ENCODE results near the gene TMEM185A. TPM values are rescaled to one million over a fixed set of nuclear protein-coding genes. Genes with fewer than 3 reads are reported as not detected.
"Not testable (repeated sequence)": the region's sequence is repeated elsewhere in the genome, so short reads cannot be mapped to it uniquely, and the experiment has no call there.

The TMEM185A gene
- total RNA-seq (2014; rRNA removed; shearing (Covaris generic); ENCODE audit: low replicate concordance): 20.0 and 33.8 TPM in 2 replicates

DNA sequence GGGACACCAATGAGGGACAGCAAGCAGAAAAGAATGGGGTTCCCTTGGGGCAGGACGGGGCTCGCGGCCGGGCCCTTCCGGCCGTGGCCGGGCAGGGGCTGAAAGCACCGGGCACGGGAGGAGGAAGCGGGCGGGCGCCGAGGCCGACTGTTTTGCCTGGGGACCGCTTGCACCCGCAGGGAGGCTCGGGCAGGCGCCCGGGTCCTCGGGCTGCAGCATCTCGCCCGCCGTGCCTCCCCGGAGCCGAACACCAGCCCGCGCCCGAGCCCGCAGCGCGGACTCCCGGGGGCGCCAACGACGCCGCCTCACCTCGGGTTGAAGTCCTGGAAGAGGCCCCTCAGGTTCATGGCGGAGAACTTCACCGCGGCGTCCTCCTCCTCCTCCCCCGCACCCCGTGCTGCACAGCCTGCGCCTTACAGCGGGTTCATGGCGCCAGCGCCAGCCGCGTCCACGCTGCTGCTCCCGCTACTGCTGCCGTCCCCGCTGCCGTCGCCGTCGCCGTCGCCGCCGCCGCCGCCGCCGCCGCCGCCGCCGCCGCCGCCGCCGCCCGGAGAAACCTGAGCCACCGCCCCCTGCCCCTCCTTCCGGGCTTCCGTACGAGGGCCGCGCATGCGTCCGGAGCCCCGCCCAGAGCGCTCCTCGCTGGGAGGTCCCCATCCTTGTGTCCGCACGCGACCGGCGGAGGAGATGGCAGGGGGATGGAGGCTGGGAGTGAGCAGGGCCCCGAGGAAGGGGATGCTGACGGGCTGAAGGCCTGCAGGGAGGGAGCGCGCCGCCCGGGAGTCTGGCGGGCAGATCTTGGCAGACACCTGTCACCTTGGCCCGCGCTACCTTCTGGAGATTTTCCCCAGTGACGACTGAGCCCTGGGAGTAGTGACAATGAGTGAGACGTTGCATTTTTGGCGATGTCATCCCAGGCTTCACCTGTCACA lies at the start of gene TMEM185A:
TMEM185A (minus strand) TSS at position 559 of the 932 bp plus-strand sequence; CDS start at position 347, 212 bp downstream.
- peak; percentile 53 for DNase-seq (ENCODE audit: low read depth)
- in situ Hi-C loops (cut with HindIII; ENCODE audit: low pct_unique_long_range_greater_than_20kb, low sequenced_read_pairs): no loop called here

DNA sequence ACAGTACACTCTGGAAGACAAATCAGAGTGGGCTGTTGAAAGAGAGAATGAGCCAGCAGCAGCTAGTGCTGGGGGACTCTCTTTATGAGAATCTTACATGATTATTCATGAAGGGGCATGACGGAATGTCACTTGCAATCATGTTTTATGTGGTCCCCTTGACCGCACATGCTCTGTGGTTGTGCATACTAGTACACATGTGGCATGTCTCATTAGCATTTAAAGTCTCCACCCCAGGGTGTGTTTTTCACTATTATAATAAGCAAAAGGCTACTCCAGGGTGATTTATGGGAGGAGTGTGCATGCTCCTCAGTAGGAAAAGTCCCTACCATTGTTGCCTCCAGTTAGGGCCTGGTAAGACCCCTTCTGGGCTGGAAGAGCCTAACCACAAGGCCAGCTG lies 49.6 kb upstream of the TMEM185A start:
- in situ Hi-C loops (cut with HindIII; ENCODE audit: low pct_unique_long_range_greater_than_20kb, low sequenced_read_pairs): no loop called here

DNA sequence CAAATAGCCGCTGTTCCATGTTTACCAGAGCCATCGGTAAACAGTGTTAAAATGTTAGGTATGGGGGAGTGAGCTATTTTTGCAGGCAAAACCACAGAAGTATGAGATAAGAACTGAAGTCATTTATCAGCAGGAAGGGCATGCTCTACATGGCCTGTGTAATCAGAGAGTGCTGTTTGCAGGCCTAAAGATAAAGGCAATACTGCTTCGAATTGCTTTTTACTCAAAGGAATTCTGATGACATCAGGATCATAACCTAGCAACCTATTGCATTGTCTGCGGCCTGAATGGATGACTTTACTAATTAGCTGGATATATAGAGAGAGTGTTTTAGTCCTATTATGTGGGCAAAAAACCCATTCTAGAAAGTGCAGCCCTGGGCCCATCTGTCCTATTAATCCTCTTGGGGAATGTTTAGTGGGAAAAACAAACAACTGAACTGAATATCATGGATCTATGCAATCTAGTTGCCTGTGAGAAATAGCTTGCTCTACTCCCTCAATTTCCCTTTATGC lies 47.6 kb upstream of the TMEM185A start:
- DNase-seq (ENCODE audit: low read depth); in situ Hi-C loops (cut with HindIII; ENCODE audit: low pct_unique_long_range_greater_than_20kb, low sequenced_read_pairs): not testable (repeated sequence)

More for the DNA sequence above, 49.6 kb upstream of the TMEM185A start:
- DNase-seq (ENCODE audit: low read depth): no peak

DNA sequence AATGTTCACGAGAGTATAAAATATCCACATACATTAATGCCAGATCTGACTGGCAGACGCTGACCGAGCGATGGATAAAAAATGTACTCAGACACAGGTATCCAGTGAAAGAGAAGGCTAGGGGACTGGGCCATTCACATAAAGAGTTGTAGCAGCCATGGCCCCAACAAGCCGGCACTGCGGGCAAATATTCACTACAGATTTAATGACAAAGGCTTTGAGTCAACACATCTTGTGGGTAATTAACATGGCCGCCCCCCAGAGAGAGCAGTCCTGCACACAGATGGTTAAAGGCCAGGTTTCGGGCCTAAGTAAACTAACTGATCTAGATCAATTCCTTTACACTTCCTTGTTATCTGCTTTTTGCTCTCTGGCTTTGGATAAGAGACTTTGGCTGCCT lies 44.0 kb upstream of the TMEM185A start:
- in situ Hi-C loops (cut with HindIII; ENCODE audit: low pct_unique_long_range_greater_than_20kb, low sequenced_read_pairs); DNase-seq (ENCODE audit: low read depth): not testable (repeated sequence)

DNA sequence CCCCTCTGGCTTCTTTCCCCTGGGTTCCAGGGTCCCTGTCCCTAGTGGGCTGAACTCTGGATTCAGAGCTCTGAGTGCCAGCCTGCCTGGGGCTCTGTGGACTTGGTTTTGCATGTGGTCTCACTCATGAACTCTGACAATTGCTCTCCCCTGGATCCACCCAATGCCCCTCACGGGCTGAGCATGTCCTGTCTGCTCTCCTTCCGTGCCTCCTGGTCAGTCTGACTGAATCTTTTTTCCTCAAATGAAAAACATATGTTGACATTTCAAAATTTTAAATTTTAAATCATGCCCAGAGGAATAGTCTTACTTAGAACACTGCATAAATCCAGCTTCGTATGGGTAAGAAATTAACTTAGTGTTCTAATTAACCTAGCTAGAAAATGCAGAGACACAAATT lies 43.5 kb upstream of the TMEM185A start:
- in situ Hi-C loops (cut with HindIII; ENCODE audit: low pct_unique_long_range_greater_than_20kb, low sequenced_read_pairs); DNase-seq (ENCODE audit: low read depth): not testable (repeated sequence)

DNA sequence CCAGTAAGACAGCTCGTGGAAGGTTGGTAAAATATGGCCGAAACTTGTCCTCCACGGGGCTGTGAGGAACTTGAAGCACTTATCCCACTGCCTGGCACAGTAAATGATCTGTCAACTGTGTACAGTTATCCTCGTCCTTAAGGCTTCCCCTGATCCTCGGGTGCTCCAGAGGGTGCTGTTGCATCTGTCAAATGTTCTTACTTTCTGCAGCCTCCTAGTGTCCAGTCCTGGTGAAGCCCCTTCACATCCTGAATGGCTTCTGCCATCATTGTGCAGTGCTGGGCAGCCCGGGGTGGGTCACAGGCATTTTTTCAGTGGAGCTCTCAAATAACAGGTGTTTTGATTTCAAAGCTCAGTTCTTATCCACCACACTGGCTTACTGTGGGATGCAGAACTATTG lies 29.0 kb upstream of the TMEM185A start:
- in situ Hi-C loops (cut with HindIII; ENCODE audit: low pct_unique_long_range_greater_than_20kb, low sequenced_read_pairs): not testable (repeated sequence)

DNA sequence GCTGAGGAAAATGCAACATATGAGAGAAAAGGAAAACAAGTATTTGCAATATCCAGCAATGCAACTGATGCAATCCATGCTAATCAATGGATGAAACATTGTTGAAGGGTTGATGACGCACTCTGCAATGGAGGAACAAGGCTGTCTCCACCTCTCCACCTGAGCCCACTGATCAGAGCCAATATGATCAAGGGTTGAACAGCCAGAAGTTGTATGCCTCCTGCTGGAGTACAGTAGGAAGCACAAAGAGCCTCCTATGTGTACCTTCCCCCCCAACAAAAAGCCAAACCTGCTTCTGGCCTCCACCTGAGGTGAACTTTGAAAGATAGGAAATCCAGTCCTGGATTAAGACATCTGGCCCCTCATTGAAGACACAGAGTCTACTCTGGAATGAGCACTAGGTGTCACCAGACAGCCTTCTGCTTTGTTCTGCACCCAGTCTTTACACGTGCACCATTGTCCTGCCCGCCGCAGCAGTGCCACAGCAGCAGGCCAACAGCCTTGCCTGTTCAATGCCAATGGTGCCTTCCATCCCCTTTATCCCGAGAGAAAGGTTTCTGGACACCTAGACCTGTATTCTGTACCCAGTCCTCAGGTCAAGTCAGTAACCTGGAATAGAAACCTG lies 24.8 kb upstream of the TMEM185A start:
- DNase-seq (ENCODE audit: low read depth); in situ Hi-C loops (cut with HindIII; ENCODE audit: low pct_unique_long_range_greater_than_20kb, low sequenced_read_pairs): not testable (repeated sequence)

More for the DNA sequence above, 29.0 kb upstream of the TMEM185A start:
- DNase-seq (ENCODE audit: low read depth): not testable (repeated sequence)

DNA sequence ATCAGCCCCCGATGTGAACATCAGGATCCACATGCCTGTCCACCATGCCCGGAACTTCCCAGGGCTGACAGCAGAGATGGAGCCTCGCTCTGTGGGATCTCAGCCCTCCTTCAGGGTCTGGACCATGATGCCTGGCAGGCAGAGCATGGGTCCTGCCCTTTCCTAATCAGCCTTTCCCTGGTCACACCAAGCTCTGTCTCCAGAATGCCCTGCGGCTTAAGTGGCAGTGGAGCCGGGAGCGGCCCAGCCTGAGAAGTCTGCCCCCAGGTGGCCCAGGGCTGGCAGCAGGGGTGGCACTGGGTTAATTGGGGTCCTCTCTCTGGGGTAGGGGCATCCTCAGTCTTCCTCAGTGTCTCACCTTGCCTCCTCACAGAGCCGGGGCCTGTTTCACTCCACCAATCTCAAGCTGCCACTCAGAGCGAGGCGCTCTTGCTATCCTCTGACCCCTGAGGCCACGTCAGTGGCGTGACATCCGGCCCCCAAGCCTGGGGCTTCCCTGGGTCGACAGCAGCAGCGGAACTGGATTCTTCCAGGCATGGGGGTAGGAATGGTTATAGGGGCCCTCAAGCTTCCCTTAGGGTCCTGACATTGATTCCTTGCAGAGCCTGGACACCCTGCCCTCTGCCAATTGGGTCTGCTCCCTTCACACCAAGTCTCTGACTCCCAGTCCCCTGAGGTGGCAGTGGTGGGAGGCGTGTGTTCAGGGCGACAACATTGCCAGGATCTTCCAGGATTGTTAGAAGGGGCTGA lies 20.8 kb upstream of the TMEM185A start:
- no peak for DNase-seq (ENCODE audit: low read depth)

DNA sequence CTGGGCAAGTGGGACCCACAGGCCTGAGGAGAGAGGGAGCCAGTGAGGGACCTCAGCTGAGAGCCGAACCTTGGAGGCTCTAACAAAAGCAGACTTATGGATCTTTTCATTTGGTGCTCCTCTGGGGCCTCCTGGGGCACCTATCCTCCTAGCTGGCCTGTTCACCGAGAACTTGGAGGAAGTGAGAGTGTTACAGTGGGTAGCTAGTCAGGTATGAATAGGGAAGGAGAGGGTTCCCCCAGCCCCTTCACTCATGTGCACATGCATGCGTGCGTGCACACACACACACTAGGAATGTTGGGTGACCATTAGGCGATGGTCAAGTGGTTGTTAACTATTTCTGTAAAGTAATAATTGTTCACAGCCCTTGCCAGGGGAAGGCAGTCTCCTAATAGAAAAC lies 18.6 kb upstream of the TMEM185A start:
- in situ Hi-C loops (cut with HindIII; ENCODE audit: low pct_unique_long_range_greater_than_20kb, low sequenced_read_pairs): no loop called here
- no peak for DNase-seq (ENCODE audit: low read depth)

More for the DNA sequence above, 20.8 kb upstream of the TMEM185A start:
- in situ Hi-C loops (cut with HindIII; ENCODE audit: low pct_unique_long_range_greater_than_20kb, low sequenced_read_pairs): no loop called here

DNA sequence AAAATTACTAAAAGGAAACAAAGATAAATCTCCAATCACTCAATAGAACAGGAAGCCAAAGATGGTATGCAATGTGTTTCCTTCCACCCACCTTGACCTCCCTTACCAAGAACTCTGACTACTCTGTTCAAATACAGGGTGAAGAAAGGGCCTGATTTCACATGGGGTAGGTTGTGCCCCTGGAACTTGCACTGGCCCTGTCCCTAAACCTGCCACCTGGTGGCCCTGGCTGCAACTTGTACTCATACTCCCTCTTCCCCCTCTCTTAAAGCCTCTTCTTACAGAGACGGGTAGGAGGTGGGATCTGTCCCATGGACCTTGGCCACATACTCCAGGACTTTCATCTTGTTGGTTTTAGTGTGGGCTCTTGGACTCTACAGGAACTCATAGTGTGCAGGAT lies 17.3 kb upstream of the TMEM185A start:
- in situ Hi-C loops (cut with HindIII; ENCODE audit: low pct_unique_long_range_greater_than_20kb, low sequenced_read_pairs): no loop called here
- no peak for DNase-seq (ENCODE audit: low read depth)

DNA sequence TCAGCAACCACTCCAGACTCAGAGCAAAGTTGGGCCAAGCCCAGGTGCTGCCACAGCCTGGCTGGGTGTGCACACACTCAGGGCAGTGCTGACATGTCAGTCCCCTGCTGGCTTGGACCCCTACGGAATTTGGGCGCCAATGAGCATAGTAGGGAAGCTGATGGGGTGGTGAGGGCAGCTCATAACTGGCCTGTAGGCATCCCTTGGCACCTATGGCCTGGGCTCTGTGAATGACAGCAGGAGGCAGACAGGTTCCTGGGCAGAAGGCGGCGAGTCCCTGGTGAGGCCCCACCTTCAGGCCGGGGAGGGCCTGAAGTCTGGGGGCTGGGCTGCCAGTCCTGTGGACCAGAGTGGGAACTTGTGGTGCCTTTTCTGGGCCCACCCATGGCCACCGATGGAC lies 15.9 kb upstream of the TMEM185A start:
- in situ Hi-C loops (cut with HindIII; ENCODE audit: low pct_unique_long_range_greater_than_20kb, low sequenced_read_pairs): no loop called here
- no peak for DNase-seq (ENCODE audit: low read depth)

DNA sequence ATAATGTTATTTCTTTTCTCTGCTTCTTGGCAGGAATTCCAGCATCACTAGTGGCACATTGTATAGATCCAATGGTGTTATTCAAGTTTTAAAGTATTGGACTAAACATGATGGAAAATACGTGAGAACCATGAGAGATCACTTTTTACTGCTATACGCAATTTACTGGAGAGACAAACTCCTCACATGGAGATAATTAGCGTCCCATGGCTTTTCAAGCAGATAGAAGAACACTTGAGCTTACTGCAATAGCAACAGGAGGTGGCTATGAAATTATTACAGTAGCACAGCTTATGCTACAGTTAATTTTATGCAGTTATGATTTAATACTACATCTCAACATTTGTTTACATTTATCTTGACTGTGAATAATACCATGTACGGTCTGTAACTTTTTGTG lies 11.9 kb upstream of the TMEM185A start:
- in situ Hi-C loops (cut with HindIII; ENCODE audit: low pct_unique_long_range_greater_than_20kb, low sequenced_read_pairs): no loop called here
- DNase-seq (ENCODE audit: low read depth): no peak

DNA sequence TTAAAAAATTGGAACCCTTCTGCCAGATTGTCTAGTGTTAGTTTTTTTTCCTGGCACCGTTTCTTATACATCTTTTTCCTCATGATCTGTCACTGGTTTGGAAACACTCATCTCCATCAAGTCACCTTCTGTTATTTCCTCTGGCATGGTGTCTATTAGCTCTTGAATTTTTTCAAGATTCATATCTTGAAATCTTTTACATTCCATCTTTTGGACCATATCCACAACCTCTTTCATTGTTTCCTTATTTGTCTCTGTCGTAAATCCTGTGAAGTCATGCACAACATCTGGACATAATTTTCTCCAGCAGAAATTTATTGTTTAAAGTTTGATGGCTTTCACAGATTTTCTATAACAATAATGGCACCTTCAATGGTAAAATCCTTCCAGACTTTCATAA lies 10.2 kb upstream of the TMEM185A start:
- in situ Hi-C loops (cut with HindIII; ENCODE audit: low pct_unique_long_range_greater_than_20kb, low sequenced_read_pairs): no loop called here
- no peak for DNase-seq (ENCODE audit: low read depth)

DNA sequence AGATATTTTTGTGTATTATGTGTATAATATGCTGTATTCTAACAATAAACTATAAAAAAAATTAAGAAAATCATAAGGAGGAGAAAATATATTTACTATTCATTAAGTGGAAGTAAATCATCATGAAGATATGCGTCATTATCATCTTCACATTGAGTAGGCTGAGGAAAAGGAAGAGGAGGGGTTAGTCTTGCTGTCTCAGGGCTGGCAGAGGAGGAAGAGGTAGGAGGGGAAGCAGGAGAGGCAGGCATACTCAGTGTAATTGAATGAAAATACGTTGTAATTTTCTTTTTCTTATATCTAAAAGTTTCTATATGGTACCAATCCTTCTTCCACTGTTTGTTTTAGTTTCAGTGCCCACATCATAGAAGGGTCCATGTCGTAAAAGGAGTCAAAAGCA lies 9.8 kb upstream of the TMEM185A start:
- in situ Hi-C loops (cut with HindIII; ENCODE audit: low pct_unique_long_range_greater_than_20kb, low sequenced_read_pairs): no loop called here
- DNase-seq (ENCODE audit: low read depth): no peak

DNA sequence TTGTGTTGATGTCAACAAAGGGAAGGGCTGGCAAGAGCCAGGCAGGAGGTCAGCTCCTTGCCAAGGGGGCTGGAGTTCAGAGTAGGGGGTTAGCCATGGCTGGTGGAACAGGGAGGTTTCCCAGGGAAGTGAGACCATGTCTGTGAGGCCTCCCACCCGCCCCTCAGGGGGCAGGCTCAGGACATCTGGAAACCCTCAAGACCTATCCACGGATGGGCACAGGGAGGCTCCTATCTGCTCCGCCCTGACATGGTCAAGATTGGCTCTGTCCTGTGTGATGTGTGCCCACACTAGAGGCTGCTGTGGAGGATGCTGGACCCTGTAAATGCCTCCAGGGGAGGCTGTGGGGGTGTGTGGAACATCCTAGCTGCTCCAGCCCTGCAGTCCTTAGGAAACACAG lies 8.0 kb upstream of the TMEM185A start:
- in situ Hi-C loops (cut with HindIII; ENCODE audit: low pct_unique_long_range_greater_than_20kb, low sequenced_read_pairs): no loop called here
- no peak for DNase-seq (ENCODE audit: low read depth)

DNA sequence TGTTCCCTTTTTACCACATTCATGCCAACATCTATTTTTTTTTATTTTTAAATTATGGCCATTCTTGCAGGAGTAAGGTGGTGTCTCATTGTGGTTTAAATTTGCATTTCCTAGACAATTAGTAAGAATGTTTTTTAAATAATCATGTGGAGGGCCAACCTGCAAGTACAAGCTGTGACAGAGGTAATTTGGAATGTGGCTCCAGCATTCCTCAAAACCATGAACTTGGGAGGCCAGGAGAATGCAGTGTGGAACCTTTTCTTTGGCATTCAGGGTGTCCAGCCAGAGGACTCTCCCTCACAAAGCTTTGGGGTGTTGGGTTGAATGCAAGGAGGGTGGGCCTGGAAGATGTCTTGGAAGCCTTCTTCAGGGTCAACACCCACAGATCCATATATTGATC lies 7.3 kb upstream of the TMEM185A start:
- in situ Hi-C loops (cut with HindIII; ENCODE audit: low pct_unique_long_range_greater_than_20kb, low sequenced_read_pairs): no loop called here
- no peak for DNase-seq (ENCODE audit: low read depth)

DNA sequence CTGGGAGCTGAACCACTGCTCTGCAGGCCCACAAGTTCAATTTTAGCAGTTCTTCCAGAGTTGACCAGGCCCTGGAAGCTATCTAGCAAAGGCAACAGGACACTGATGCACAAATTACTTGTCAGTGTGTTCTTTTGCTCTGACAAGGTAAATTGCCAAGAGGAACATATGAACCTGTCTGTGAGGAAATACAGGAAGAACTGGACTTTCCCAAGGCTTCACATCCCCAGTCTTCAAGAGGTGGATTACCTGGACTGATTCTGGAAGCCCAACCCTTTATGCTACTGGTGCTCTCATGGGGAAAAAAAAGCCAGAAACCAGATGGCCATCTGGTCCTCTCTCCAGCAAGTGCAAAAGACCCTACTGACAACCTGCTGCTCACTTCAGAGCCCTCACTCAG lies 1.9 kb upstream of the TMEM185A start:
- no peak for DNase-seq (ENCODE audit: low read depth)
- in situ Hi-C loops (cut with HindIII; ENCODE audit: low pct_unique_long_range_greater_than_20kb, low sequenced_read_pairs): no loop called here

DNA sequence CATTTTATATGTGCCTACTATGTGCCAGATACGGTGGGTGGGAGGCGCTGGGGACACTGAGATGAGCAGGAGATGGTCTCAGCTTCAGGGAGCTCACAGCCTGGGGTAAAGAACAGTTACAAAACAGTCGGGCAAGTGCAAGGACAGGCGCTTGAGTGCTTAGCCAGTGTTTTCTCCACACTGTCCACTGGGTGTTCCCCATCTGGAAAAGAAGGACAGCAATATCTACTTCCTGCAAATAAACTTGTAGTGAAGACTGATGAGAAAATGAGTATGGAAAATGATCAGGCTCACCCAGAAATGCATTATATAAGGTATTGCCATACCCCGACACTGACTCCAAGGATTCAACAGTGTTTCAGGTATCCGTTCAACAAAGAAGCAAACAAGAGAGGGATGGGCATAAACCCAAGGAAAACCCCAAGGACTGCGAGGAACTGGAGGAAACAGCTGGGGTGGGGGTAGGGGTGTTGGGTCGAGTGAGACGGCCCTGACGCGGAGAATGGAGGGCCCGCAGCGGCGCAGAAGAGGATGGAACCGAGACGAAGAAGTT lies 835 bp downstream of the TMEM185A start:
- peak; percentile 24 for DNase-seq (ENCODE audit: low read depth)
- in situ Hi-C loops (cut with HindIII; ENCODE audit: low pct_unique_long_range_greater_than_20kb, low sequenced_read_pairs): no loop called here

All from Caki2 (cell line).